GM11168 (cell line): ENCODE results near the gene ZNF394.

Experiments used
- in situ Hi-C: fragments of 300-500 bp; cut with MboI; formaldehyde crosslinking; loops from one replicate; pipeline ENCODE4 v1.12.0; 2022; ENCODE audit warnings: low sequenced_read_pairs; ENCODE audit not compliant: unreplicated experiment

ZNF394 gene

DNA sequence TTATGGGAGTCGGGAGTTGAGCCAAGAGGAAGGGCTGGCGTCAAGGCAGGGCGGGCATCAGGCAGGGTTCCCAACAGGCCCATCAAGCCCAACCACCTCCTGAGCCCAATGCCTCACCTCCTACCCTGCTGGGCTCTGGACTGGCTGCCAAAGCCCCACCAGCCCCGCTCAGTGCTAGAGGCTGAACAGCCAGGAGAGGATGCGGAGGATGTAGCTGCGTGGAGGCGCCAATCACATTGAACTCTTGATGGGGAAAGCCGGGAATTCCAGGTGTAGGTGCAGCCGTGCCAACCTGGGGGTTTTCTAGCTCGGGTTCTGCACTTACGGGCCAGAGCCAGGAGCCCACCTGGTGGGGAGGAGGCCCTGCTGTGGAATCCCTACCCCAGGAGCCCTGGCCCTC lies 47.0 kb downstream of the ZNF394 start:
- in situ Hi-C loops, result no loop called here

GRCh38 chr7:99452541-99452940 lies 47.5 kb downstream of the ZNF394 start:
- in situ Hi-C loops, result no loop called here

- in situ Hi-C loops, result no loop called here
Measured at GRCh38 chr7:99451936-99452335, 48.1 kb downstream of the ZNF394 start.

- in situ Hi-C loops, result no loop called here
Measured at GRCh38 chr7:99449326-99449725, 50.8 kb downstream of the ZNF394 start.

DNA sequence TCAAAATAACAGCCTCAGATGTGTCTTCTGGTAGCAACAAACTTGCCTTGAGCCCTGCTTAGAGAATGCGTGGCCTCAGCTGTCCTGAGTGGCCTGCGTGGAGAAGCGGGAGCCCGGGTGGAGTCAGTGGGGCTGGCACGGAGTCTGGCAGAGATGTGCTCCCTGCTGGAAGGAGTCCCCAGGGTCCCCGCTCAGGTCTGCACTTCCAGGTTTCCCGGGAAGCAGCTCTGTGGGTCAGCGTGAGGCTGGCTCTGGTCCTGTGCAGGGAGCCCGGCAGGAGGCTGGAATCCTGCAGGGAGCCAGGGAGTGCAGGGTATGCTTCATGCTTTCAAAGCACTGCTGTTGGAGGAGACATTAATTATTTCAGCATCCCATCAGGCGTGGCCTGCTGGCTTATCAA lies 51.2 kb downstream of the ZNF394 start:
- in situ Hi-C loops, result no loop called here

- in situ Hi-C loops, result no loop called here
Measured at GRCh38 chr7:99447943-99448342, 52.1 kb downstream of the ZNF394 start.

GRCh38 chr7:99446096-99446495 lies 54.0 kb downstream of the ZNF394 start:
- in situ Hi-C loops, result no loop called here
